ENCODE measurements around the gene LGALS1.
A peak's percentile ranks its signal among the peaks of the same experiment; 100 is the strongest.

LGALS1 gene

GRCh38 chr22:37658133-37659065, 17.0 kb upstream of the LGALS1 start, which contains the start of gene PDXP:
PDXP (plus strand) TSS chr22:37658723; CDS start chr22:37658783, 60 bp downstream.
- H3F3A ChIP-seq (ENCODE audit: insufficient read depth, low read length), result no peaks in the 10 kb centered on the region
- H3K4me1 ChIP-seq (ENCODE audit: insufficient read depth, low read length, severe bottlenecking), result peaks cover 42% of the 10 kb centered on the region
- no peaks in the 10 kb centered on the region for H4K20me1 ChIP-seq (ENCODE audit: insufficient read depth, low read length)
- H3K9ac ChIP-seq (ENCODE audit: low read length), result peak within 1 kb of the TSS; percentile 87
- no peaks in the 10 kb centered on the region for H3K9me3 ChIP-seq (ENCODE audit: low read length)
- H3K9me2 ChIP-seq (ENCODE audit: low read depth, low read length), result no peaks in the 10 kb centered on the region
- H3K79me2 ChIP-seq (ENCODE audit: insufficient read depth, low read length), result peaks cover 39% of the 10 kb centered on the region
- H3K27me3 ChIP-seq (ENCODE audit: insufficient read depth, low read length), result no peaks in the 10 kb centered on the region
- H3K4me2 ChIP-seq (ENCODE audit: low read length), result peak within 1 kb of the TSS; percentile 93
- peak within 1 kb of the TSS; percentile 91 for H3K27ac ChIP-seq (ENCODE audit: low read depth, low read length, poor library complexity, severe bottlenecking)
- peaks cover 31% of the 10 kb centered on the region; the same call in 1 of the 2 replicates for H3K36me3 ChIP-seq (ENCODE audit: insufficient read depth, low read length)
- H3K4me3 ChIP-seq (ENCODE audit: low read depth, low read length, poor library complexity, severe bottlenecking), result peak within 1 kb of the TSS; percentile 82
- TF ChIP-seq EZH2 (IDR thresholded peaks at IDR 0.05; ENCODE audit: borderline replicate concordance, low read length) (no peak), CTCF (IDR thresholded peaks at IDR 0.05; ENCODE audit: low read length) (no peak)
- H2AFZ ChIP-seq (ENCODE audit: low read length), result no peak within 1 kb of the TSS

GRCh38 chr22:37659066-37659896, 16.2 kb upstream of the LGALS1 start:
- Histone ChIP-seq H4K20me1 (ENCODE audit: insufficient read depth, low read length) (no peaks in the 10 kb centered on the region), H3K79me2 (ENCODE audit: insufficient read depth, low read length) (peaks cover 46% of the 10 kb centered on the region), H3K9me2 (ENCODE audit: low read depth, low read length) (no peaks in the 10 kb centered on the region)

More at GRCh38 chr22:37659066-37659896, 16.2 kb upstream of the LGALS1 start:
- Histone ChIP-seq H3K9me3 (ENCODE audit: low read length) (no peaks in the 10 kb centered on the region), H3K4me1 (ENCODE audit: insufficient read depth, low read length, severe bottlenecking) (peaks cover 46% of the 10 kb centered on the region), H3K9ac (ENCODE audit: low read length) (peak overlapping the region; percentile 87), H3K27me3 (ENCODE audit: insufficient read depth, low read length) (no peaks in the 10 kb centered on the region), H2AFZ (ENCODE audit: low read length) (no peak overlapping the region), H3K4me2 (ENCODE audit: low read length) (peak overlapping the region; percentile 89), H3K36me3 (ENCODE audit: insufficient read depth, low read length) (peaks cover 33% of the 10 kb centered on the region; the same call in 1 of the 2 replicates), H3F3A (ENCODE audit: insufficient read depth, low read length) (no peaks in the 10 kb centered on the region), H3K4me3 (ENCODE audit: low read depth, low read length, poor library complexity, severe bottlenecking) (peak overlapping the region; percentile 82), H3K27ac (ENCODE audit: low read depth, low read length, poor library complexity, severe bottlenecking) (peak overlapping the region; percentile 84)
- TF ChIP-seq EZH2 (IDR thresholded peaks at IDR 0.05; ENCODE audit: borderline replicate concordance, low read length) (no peak), CTCF (IDR thresholded peaks at IDR 0.05; ENCODE audit: low read length) (no peak)

Data from OCI-LY1 (cell line).